ENCODE data around the gene ANKRD28. TPM values are rescaled to one million over a fixed set of nuclear protein-coding genes. Genes with fewer than 3 reads are reported as not detected.
"Not testable (repeated sequence)": the region's sequence is repeated elsewhere in the genome, so short reads cannot be mapped to it uniquely, and the experiment has no call there.

ANKRD28 gene
- total RNA-seq, 3 donors from 2014 or later, result 30.8 to 37.2 (median 32.2) TPM

- peaks cover 20% of the 10 kb centered on the region for H3K36me3 Mint-ChIP-seq (ENCODE audit: insufficient read depth)
These were observed 2.0 kb downstream of the ANKRD28 start for GRCh38 chr3:15795651-15796308.

GRCh38 chr3:15794842-15795650 is 2.7 kb downstream of the ANKRD28 start:
- H3K36me3 Mint-ChIP-seq (ENCODE audit: insufficient read depth), result peaks cover 25% of the 10 kb centered on the region
- peak overlapping the region; percentile 76 for H3K4me3 Mint-ChIP-seq
- no peaks in the 10 kb centered on the region for H3K27me3 Mint-ChIP-seq (ENCODE audit: low read depth)
- peaks cover 5% of the 10 kb centered on the region for H3K9me3 Mint-ChIP-seq
- DNase-seq (no peak), ATAC-seq (no peak)
- peaks cover 76% of the 10 kb centered on the region for H3K4me1 Mint-ChIP-seq (ENCODE audit: low read depth)

More at GRCh38 chr3:15795651-15796308, 2.0 kb downstream of the ANKRD28 start:
- ATAC-seq, result peak in 1 of 2 donors; percentile 31
- Mint-ChIP-seq H3K27me3 (ENCODE audit: low read depth) (no peaks in the 10 kb centered on the region), H3K4me3 (peak overlapping the region; percentile 76), H3K4me1 (ENCODE audit: low read depth) (peaks cover 74% of the 10 kb centered on the region), H3K9me3 (peaks cover 5% of the 10 kb centered on the region)
- DNase-seq, result no peak

GRCh38 chr3:15794303-15794771 is 3.4 kb downstream of the ANKRD28 start:
- Mint-ChIP-seq H3K9me3 (peaks cover 5% of the 10 kb centered on the region), H3K27me3 (ENCODE audit: low read depth) (no peaks in the 10 kb centered on the region), H3K4me1 (ENCODE audit: low read depth) (peaks cover 72% of the 10 kb centered on the region), H3K36me3 (ENCODE audit: insufficient read depth) (peaks cover 28% of the 10 kb centered on the region), H3K4me3 (peak overlapping the region; percentile 76)
- ATAC-seq (no peak), DNase-seq (no peak)

- no peak for DNase-seq
- no peak for ATAC-seq
- Mint-ChIP-seq H3K4me1 (ENCODE audit: low read depth) (peaks cover 59% of the 10 kb centered on the region), H3K27me3 (ENCODE audit: low read depth) (no peaks in the 10 kb centered on the region), H3K4me3 (peak overlapping the region; percentile 19), H3K9me3 (peaks cover 5% of the 10 kb centered on the region), H3K36me3 (ENCODE audit: insufficient read depth) (peaks cover 34% of the 10 kb centered on the region)
These were observed 6.3 kb downstream of the ANKRD28 start for GRCh38 chr3:15791525-15791924.

- peaks cover 50% of the 10 kb centered on the region for H3K36me3 Mint-ChIP-seq (ENCODE audit: insufficient read depth)
- DNase-seq, result no peak
- no peaks in the 10 kb centered on the region for H3K27me3 Mint-ChIP-seq (ENCODE audit: low read depth)
- H3K4me3 Mint-ChIP-seq, result no peak overlapping the region
- no peak for ATAC-seq
- H3K9me3 Mint-ChIP-seq, result peaks cover 5% of the 10 kb centered on the region
- H3K4me1 Mint-ChIP-seq (ENCODE audit: low read depth), result peaks cover 56% of the 10 kb centered on the region
These were observed 9.8 kb downstream of the ANKRD28 start for GRCh38 chr3:15787941-15788340.

GRCh38 chr3:15787526-15787925 is 10.3 kb downstream of the ANKRD28 start:
- peaks cover 54% of the 10 kb centered on the region for H3K36me3 Mint-ChIP-seq (ENCODE audit: insufficient read depth)
- H3K4me1 Mint-ChIP-seq (ENCODE audit: low read depth), result peaks cover 60% of the 10 kb centered on the region
- DNase-seq (no peak), ATAC-seq (no peak)
- peaks cover 5% of the 10 kb centered on the region for H3K9me3 Mint-ChIP-seq
- no peaks in the 10 kb centered on the region for H3K27me3 Mint-ChIP-seq (ENCODE audit: low read depth)
- H3K4me3 Mint-ChIP-seq, result no peak overlapping the region

GRCh38 chr3:15783361-15783969 is 14.3 kb downstream of the ANKRD28 start:
- Mint-ChIP-seq H3K4me3 (no peak overlapping the region), H3K27me3 (ENCODE audit: low read depth) (no peaks in the 10 kb centered on the region), H3K36me3 (ENCODE audit: insufficient read depth) (peaks cover 45% of the 10 kb centered on the region), H3K4me1 (ENCODE audit: low read depth) (peaks cover 35% of the 10 kb centered on the region), H3K9me3 (no peaks in the 10 kb centered on the region)
- DNase-seq (no peak), ATAC-seq (no peak)

- no peaks in the 10 kb centered on the region for H3K27me3 Mint-ChIP-seq (ENCODE audit: low read depth)
- H3K36me3 Mint-ChIP-seq (ENCODE audit: insufficient read depth), result peaks cover 50% of the 10 kb centered on the region
- ATAC-seq (no peak), DNase-seq (no peak)
- H3K9me3 Mint-ChIP-seq, result no peaks in the 10 kb centered on the region
- peaks cover 35% of the 10 kb centered on the region for H3K4me1 Mint-ChIP-seq (ENCODE audit: low read depth)
- no peak overlapping the region for H3K4me3 Mint-ChIP-seq
These were observed 15.3 kb downstream of the ANKRD28 start for GRCh38 chr3:15782429-15782828.

GRCh38 chr3:15781637-15782402 is 16.0 kb downstream of the ANKRD28 start:
- DNase-seq, result no peak
- H3K4me1 Mint-ChIP-seq (ENCODE audit: low read depth), result peaks cover 33% of the 10 kb centered on the region
- ATAC-seq, result no peak
- H3K27me3 Mint-ChIP-seq (ENCODE audit: low read depth), result no peaks in the 10 kb centered on the region
- no peaks in the 10 kb centered on the region for H3K9me3 Mint-ChIP-seq
- H3K4me3 Mint-ChIP-seq, result no peak overlapping the region
- H3K36me3 Mint-ChIP-seq (ENCODE audit: insufficient read depth), result peaks cover 49% of the 10 kb centered on the region

- Mint-ChIP-seq H3K27me3 (ENCODE audit: low read depth) (no peaks in the 10 kb centered on the region), H3K4me3 (no peak overlapping the region), H3K9me3 (no peaks in the 10 kb centered on the region), H3K4me1 (ENCODE audit: low read depth) (peaks cover 36% of the 10 kb centered on the region), H3K36me3 (ENCODE audit: insufficient read depth) (peaks cover 48% of the 10 kb centered on the region)
- DNase-seq (no peak), ATAC-seq (no peak)
These were observed 16.6 kb downstream of the ANKRD28 start for GRCh38 chr3:15781131-15781530.

- no peaks in the 10 kb centered on the region for H3K27me3 Mint-ChIP-seq (ENCODE audit: low read depth)
- ATAC-seq, result no peak
- H3K4me1 Mint-ChIP-seq (ENCODE audit: low read depth), result peaks cover 41% of the 10 kb centered on the region
- no peaks in the 10 kb centered on the region for H3K9me3 Mint-ChIP-seq
- H3K4me3 Mint-ChIP-seq, result no peak overlapping the region
- no peak for DNase-seq
- peaks cover 38% of the 10 kb centered on the region for H3K36me3 Mint-ChIP-seq (ENCODE audit: insufficient read depth)
These were observed 18.7 kb downstream of the ANKRD28 start for GRCh38 chr3:15779111-15779510.

GRCh38 chr3:15778332-15778858 is 19.4 kb downstream of the ANKRD28 start:
- H3K9me3 Mint-ChIP-seq, result no peaks in the 10 kb centered on the region
- no peak overlapping the region for H3K4me3 Mint-ChIP-seq
- no peaks in the 10 kb centered on the region for H3K27me3 Mint-ChIP-seq (ENCODE audit: low read depth)
- ATAC-seq (no peak), DNase-seq (no peak)
- peaks cover 35% of the 10 kb centered on the region for H3K36me3 Mint-ChIP-seq (ENCODE audit: insufficient read depth)
- H3K4me1 Mint-ChIP-seq (ENCODE audit: low read depth), result peaks cover 40% of the 10 kb centered on the region

- H3K4me3 Mint-ChIP-seq; DNase-seq; H3K27me3 Mint-ChIP-seq (ENCODE audit: low read depth); H3K9me3 Mint-ChIP-seq: not testable (repeated sequence)
- peak; percentile 48 to 72 for ATAC-seq
- Mint-ChIP-seq H3K36me3 (ENCODE audit: insufficient read depth) (peaks cover 27% of the 10 kb centered on the region), H3K4me1 (ENCODE audit: low read depth) (peaks cover 53% of the 10 kb centered on the region)
These were observed 22.7 kb downstream of the ANKRD28 start for GRCh38 chr3:15774931-15775560.

All from activated T-cell treated with anti-CD3 and anti-CD28 coated beads, Interleukin-2, amount 50 U/mL, for 4 hours (primary cell).